ENCODE data around the gene PRIM2.
"Not testable (repeated sequence)": the region's sequence is repeated elsewhere in the genome, so short reads cannot be mapped to it uniquely, and the experiment has no call there.

DNA sequence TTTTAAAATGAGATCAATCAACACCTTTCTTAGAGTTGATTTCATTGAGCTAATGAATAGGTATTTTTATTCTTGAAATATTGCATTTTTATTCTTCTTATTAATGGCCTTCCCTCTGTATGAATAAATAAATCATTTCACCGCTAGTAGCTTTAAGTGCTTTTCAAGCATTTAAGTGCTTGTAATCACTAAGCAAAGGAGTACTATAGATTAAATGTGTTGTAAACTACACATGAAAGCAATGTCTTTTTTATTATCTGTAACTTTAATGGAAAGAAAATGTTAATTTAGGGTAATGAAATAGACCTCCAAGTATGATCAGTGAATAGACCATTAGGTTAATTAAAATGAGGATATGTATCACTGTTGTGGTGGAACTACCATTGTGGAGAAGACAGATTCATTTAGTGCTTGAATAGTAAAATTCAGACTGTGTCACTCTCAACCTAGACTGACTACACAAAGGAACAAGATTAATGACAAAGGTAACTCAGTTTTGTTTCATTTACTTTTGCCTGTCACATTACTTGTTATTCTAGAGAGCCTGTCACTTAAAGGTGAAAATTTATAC is 132.2 kb downstream of the PRIM2 start:
- TF ChIP-seq ZNF623 (tag by site-specific recombination; IDR thresholded peaks at IDR 0.05); ZBTB21 (tag by site-specific recombination; IDR thresholded peaks at IDR 0.05); ZNF747 (tag by site-specific recombination; IDR thresholded peaks at IDR 0.05); ZNF830 (tag by site-specific recombination; IDR thresholded peaks at IDR 0.05; ENCODE audit: low read depth); ZNF558 (tag by site-specific recombination; IDR thresholded peaks at IDR 0.05); SETDB1 (IDR thresholded peaks at IDR 0.05; ENCODE audit: insufficient read length, low read length); KLF16 (tag by site-specific recombination; IDR thresholded peaks at IDR 0.05); PRDM1 (tag by site-specific recombination; IDR thresholded peaks at IDR 0.05): not testable (repeated sequence)
- TF ChIP-seq, protein P1, sequence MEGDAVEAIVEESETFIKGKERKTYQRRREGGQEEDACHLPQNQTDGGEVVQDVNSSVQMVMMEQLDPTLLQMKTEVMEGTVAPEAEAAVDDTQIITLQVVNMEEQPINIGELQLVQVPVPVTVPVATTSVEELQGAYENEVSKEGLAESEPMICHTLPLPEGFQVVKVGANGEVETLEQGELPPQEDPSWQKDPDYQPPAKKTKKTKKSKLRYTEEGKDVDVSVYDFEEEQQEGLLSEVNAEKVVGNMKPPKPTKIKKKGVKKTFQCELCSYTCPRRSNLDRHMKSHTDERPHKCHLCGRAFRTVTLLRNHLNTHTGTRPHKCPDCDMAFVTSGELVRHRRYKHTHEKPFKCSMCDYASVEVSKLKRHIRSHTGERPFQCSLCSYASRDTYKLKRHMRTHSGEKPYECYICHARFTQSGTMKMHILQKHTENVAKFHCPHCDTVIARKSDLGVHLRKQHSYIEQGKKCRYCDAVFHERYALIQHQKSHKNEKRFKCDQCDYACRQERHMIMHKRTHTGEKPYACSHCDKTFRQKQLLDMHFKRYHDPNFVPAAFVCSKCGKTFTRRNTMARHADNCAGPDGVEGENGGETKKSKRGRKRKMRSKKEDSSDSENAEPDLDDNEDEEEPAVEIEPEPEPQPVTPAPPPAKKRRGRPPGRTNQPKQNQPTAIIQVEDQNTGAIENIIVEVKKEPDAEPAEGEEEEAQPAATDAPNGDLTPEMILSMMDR (tag by site-specific recombination; IDR thresholded peaks at IDR 0.05): not testable (repeated sequence)

Data from HEK293 (cell line).